GM19324 (cell line): ENCODE results near the gene EXOC3.
"Not testable (repeated sequence)": the region's sequence is repeated elsewhere in the genome, so short reads cannot be mapped to it uniquely, and the experiment has no call there.

Experiments
- ATAC-seq: cut with Tn5 transposase; IDR thresholded peaks from one replicate; pipeline ENCODE4 v1.9.1; 2021; ENCODE audit warnings: mild to moderate bottlenecking, moderate library complexity; ENCODE audit not compliant: unreplicated experiment, low FRiP score

The EXOC3 gene

DNA sequence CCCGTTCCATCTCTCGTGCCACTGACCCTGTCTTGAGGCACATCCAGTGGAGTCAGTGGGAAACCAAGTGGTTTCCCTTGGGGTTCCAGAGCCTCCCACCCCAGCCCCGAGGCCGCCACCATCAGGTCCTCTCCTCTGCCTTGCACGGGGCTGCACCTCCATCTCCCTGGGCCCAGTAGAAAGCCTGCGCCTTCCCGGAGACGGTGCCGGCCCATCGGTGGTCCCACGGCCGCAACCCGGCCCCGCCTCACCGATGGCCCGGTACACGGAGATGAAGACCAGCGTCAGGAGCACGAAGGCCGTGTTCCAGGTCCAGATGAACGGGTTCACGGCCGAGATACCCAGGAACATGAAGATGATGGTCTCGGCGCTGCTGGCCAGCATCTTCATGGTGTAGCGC is 40.0 kb downstream of the EXOC3 start:
- no peak for ATAC-seq

DNA sequence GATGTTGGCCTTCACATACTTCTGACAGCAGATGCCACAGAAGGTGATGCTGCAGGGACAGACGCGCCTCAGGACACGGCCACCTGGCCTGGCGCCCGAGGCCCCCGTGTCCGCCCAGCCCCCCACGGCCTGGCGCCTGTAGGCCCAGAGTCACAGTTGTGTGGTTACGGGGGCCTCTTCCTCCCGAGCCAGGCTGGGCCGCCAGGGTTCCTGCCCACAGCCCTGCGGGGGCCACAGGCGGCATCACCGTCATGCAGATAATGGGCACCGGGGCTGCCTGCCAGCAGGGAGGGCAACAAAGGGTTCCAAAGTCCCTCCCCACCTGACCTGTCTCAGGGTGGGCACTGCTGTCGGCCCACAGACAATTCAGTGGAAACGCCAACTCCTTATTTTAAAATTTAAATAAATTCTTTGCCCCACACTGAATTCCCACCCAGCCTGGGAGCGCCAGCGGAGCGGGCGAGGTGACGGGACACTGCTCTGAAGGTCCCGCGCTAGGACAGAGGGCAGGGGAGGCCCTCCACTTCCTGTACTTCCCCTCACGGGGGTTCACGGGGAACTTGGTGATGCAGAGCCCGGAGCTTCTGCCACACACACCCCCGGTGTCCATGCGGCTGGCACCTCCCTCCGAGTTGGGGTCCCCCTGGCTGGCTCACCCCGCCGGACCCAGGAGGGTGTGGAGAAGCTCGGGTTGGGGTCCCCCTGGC is 40.6 kb downstream of the EXOC3 start:
- ATAC-seq = no peak

DNA sequence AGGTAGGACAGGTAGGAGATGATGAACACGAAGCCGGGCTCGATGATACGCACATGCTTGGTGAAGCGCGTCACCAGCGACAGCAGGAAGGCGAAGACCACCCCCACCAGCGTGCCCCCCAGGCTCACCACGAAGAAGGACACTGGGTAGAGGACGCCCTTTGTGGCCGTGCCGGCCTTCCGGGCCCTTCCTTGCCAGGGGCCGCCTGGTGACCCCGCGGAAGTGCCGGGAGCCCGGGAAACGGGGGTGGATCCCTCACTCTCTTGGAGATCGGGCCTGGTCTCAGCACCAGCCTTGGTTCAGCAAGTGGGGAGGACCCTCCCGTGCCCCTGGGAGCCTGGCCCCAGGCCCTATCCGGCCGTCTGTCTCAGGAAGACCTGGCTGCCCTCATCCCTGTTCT is 41.6 kb downstream of the EXOC3 start:
- no peak for ATAC-seq

DNA sequence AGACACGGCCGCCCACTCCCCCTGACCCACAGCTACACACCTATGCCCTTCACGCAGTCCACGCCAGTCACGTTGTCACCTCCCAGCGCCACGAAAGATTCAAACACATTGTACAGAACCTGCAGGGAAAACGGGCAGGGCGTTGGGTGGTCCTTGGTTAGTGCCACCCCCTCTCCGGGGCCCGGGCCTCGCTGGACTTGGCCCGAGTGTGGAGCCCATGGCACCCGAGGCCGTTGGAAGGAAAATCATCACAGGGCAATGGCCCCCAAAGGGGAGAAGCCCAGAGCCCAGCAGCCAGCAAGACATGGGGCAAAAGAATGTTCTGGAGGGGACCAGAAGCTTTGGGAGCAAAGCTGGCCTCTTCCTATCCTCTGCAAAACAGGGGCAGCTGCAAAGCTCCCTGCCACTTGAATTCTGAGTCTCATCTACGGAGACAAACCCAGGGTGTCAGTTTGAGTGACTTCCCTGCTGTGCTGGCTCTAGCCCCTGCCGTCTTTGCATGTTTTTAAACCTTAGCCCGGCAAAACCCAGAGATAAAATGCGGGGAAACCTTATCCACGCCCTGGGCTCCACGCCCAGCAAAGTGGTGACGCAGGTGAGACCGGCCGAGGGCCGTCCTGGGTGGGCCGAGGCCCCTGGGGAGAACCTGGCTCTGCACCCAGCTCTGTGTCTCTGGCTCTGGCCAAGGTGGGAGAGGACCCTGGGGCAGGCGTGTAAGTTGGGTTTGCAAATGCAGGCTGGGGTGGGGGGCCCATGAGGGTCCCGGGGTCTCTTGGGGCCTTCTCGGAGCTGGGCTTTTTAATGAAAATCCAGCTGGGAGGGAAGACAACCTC is 42.4 kb downstream of the EXOC3 start:
- no peak for ATAC-seq

DNA sequence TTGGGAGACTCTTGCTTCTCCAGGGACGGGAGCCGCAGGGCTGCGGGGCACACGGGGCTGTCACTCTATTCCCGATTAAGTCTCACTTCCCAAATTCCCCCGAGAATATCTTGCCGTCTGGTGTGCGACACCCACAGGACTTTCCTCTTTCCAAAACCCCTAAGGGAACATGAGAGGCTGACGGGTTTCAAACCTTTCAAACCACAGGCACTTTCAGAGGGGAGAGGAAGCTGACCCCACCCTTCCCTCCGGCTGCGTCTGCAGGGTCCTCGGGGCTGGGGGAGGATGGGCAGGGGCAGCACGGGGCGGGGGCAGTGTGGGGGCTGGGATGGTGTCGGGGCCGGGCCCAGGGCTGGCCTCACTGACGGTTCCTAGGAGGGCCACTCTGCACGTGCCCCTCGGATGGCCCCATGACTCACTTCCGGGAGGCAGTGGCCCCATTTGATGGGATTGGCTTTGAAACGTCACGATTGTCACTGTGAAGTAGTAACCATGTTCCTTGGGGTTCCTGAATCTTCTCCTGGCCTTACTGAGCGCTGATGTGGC is 43.0 kb downstream of the EXOC3 start:
- ATAC-seq = no peak

DNA sequence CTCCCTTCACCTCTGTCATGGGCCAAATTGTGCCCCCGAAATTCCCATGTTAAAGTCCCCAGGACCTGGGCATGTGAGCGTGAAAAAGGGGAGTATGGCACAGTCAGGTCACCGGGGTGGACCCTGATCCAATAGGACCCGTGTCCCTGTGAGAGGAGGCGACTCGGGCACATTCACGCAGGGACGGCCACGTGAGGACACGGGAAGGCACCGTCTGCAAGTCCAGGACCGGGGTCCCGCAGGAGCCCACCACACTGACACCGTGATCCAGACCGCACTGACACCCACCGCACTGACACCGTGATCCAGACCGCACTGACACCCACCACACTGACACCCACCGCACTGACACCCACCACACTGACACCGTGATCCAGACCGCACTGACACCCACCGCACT is 43.6 kb downstream of the EXOC3 start:
- ATAC-seq = not testable (repeated sequence)

DNA sequence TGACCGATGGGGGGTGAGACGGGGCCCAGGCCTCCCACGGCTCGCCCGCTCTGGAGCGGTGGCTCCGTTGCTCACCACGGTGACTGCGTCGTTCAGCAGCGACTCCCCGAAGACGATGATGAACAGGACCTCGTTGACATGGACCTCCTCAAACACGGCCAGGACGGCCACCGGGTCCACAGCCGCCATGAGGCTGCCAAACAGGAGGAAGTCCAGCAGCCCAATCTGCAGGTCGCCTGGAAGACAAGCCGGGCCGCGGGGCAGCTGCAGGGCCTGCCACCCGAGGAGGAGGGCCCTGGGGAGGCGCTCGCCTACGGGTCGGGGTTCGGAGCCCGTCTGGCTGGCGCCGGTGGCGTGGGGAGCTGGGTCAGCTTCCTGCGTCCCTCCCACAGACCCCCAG is 45.3 kb downstream of the EXOC3 start:
- ATAC-seq = no peak

DNA sequence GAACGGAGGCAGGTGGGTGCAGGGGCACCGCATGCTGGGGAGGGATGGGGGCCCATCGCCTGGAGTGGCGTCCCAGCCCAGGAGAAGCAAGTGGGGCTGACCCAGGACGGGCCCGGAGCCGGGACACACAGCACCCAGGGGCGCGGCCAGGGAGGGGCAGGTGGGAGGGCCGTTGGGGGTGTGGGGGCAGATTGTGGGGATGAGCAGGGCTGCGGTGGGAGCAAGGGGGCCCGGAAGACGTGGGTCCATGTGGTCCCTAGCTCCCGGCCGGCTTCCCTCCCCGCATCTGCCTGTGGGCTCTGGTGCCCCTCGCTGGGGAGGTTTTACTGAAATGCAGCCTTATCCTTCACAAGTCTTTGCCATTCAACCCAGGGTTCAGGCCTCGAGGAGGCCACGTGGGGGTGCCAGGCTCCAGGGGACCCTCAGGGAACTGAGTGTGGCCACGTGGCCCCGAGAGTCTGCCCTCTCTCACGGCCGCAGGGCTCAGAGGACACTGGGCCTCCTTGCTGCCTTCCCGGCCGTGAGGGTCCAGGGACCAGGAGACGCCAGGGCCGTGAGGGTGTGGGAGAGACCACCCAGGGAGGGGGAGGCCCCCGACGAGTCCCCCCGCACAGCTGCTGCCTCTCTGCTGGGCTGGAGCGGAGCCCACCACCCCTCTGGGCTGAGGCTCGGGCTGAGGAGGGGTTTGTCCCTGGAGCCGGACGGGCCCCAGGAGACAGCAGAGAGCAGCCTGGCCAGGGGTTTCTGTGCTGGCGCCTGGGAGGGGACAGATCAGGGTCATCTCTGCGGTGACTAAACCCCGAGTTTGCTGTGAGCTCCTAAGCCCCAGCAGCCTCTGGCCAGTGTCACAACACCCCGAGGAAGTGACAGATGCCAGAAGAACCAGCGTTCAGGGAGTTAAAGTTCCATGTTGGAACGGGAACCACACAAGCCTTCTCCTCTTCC is 46.0 kb downstream of the EXOC3 start:
- ATAC-seq = no peak

DNA sequence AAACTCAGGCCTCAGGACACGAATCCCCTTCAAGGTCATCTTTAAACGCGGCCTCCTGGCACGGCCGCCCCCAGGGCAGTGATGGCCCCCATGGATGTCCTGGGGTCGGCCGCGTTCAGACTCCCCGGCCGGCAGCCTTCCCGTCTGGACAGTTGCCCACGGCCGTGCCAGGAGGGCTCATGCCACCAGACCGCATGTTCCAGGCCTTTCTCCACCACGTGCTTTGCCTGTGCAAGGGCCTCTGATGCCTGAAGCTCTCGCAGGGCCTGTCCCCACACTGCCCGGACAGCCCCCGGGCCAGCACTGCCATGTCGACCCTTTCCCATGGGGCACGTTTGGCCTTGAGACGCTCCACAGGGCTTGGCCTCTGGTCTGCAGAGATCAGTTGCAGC is 46.7 kb downstream of the EXOC3 start:
- ATAC-seq = no peak

DNA sequence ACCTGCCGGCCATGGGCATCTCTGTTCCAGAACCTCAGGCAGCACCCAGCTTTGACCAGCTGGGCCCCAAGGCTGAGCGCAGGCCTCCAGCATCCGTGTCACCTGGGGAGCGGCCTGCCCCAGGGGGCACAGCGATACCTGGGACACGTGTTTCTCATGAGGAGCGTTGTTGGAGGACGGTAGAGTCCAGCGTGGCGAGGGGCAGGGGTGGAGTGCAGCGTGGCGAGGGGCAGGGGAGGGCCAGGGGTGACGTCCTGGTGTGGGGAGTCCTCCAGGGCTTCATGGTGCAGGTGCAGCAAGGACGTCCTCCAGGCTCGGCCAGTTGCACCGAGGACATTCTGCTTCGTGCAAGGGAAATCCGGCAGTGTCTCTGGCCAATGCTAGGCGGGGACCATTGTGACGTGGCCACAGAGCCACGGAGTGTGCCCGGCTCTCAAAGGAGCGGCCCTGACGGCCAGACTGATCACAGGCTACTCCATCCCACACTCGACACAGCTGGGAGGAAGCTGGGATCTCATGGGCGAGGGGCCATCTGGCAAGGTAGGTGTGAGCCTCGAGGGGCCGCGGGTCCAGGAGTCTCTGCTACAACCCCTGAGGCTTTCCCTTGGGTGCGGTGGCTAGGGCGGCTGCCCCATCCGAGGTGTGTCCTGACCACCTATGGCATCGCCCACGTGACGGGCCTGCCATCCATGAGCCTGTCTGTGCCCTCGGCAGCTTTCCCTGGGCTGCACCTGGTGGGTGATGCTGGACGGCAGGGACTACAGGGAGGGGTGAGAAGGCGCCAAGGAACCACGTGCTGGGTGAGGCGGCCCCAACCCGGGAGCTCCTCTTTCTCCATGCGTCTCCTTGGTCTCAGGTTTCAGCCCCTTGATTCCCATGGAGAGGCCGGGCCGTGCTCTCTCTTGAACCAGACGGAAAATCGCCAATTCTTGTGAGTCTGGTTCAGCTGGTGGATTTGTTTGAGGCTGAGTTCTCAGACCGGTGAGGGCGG is 47.4 kb downstream of the EXOC3 start:
- ATAC-seq = no peak

DNA sequence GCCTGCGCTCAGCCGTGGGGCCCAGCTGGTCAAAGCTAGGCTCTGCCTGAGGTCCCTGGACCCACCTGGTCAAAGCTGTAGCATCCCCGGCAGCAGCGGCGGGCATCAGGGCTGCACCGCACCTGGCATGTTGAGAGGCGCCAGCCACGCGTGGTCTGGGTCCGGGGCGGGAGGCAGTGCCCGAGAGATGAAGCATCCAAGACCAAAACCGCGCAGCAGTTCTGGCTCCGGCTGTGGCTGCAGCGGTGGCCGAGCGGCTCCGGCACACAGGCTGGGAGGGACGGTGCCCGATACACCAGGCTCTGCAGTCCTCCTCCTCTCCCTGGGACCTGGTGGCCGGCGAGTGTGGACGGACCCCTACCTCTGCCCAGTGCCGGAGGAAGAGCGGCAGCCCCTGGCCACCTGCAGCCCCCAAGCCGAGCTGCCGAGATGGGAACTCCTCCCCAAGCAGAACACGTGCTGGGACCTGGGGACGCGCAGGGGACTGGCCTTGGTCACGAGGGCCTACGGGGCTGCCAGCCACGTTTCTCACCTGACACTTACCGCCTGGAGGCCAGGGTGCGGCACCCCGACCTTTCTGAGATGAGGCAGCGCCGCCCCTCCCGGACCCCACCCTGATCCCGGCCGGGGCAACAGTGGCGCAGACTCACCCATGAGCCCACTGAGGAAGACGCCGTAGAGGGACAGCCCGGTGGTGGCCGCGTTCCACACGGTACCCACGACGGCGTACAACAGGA is 48.3 kb downstream of the EXOC3 start:
- ATAC-seq = no peak

DNA sequence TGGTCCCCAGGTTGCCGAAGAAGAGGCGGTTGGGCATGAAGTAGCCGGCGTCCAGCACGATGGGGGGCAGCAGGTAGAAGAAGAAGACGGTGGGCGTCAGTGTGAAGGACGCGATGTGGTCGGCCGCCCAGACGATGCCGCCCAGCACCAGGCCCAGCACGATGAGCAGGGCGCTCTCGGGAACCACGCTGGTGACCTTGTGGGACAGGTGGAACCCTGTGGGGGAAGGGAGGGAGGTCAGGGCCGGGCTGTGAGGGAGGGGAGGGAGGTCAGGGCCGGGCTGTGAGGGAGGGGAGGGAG is 48.8 kb downstream of the EXOC3 start:
- no peak for ATAC-seq

DNA sequence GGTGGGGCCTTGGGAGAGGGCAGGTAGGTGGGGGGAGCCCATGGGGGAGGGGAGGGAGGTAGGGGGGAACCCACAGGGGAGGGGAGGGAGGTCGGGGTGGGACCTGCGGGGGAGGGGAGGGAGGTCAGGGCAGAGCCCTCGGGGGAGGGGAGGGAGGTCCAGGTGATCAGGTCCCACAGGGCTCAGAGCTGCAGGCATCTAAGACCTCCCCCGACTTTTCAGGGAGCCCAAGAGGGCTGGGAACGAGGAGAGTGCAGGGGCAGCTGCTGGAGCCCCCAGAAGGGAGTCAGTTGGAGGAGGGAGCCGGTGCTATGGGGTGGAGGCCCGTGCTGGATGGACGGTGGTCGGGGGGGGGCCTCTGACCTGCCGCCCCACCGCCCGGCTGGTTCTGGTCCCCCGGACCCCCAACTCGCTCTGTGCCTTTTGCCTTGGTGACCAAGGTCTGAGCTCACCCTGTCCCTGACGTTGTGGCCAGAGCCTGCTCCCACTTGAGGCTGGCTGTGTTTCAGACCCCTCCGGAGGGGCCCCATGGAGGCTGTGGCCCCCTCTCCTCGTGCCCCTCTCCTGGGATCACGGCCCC is 49.4 kb downstream of the EXOC3 start:
- ATAC-seq = no peak

DNA sequence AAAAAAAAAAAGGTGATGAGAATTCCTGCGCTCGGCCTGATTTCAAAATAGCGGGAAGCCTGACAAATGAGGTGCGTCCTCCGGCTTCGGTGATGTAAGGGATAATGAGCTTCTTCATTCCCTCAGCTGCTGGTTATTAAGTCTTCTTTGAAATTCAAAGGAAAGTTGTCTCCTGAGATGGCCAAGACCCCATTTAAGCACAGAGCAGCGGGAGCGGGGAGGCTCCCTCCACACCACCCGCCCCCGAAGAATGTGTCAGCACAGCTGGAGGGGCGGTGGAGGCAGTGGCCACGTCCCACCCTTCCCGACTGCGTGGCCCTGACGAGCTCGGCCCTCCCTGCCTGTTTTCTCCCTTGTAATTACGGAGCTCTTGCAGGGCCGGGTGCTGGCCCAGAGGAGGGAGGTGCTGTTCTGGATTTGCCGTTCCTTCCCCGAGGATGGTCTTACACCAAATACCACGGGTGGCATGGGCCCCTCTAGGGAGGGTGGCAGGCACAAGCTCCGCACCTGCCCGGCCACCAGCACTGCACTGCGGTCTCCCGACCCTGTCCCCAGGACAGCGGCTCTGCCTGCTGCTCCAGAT is 50.2 kb downstream of the EXOC3 start:
- no peak for ATAC-seq

DNA sequence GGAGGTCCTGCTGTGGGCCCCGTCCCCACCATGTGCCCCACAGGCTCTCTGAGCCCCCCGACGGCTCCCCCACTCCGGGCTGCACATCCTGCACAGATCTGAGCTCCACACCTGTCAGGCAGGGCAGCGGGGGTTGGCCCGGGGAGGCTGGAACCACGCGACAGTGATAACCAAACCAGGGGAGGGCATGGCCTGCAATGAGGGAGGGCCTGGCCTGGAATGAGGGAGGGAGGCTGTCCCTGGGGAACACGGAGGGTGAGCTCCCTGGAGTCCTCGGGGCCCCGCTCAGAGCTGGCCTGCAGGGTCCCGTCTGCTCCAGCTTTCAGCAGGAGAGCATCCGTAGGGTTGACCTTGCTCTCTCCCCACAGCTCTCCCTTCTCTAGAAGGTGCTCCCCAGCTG is 50.8 kb downstream of the EXOC3 start:
- ATAC-seq = no peak

DNA sequence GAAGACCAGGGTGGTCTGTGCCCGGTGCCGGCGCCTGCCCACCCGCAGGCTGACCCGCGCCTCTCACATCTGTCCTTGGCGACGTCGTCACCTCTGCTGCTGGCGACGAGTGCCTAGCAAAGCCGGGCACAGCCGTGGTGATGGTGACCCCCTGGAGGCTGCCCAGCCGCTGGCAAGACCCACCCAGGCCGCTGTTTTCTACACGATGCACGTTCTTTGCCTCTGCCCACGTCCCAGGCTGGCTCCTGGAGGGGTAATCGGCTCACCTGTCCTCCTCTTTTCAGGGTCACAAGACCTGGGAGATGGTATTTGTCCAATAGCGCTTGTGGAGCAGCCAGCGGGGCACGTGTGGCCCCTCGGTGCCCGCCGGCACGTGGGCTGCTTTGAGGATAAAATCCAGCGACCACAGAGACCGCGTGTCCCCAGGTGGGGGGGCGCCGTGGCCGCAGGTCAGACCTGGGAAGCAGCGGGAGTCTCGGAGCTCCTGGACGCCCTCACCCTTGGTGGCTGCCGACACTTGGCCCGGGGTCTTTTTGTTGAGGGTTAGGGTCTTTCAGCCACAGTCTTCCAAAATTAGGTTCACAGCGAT is 51.8 kb downstream of the EXOC3 start:
- no peak for ATAC-seq

DNA sequence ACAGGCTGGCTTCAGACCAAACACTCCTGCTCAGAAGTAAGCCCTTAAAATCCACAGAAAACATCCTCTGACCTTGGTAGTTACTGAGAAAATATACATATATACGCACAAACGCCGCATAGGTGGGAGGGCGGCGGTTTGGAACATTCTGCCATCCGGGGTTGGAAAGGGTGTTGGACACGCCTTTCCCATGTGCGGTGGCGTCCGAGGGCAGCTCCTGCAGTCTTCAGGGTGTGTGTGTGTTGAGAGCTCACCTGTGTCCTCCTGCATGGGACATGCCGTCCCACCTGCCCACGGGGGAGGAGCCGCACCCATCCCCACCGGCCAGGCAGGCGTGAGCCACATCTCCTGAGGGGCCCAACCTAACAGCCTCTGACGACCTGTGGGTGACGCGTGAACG is 53.1 kb downstream of the EXOC3 start:
- no peak for ATAC-seq

DNA sequence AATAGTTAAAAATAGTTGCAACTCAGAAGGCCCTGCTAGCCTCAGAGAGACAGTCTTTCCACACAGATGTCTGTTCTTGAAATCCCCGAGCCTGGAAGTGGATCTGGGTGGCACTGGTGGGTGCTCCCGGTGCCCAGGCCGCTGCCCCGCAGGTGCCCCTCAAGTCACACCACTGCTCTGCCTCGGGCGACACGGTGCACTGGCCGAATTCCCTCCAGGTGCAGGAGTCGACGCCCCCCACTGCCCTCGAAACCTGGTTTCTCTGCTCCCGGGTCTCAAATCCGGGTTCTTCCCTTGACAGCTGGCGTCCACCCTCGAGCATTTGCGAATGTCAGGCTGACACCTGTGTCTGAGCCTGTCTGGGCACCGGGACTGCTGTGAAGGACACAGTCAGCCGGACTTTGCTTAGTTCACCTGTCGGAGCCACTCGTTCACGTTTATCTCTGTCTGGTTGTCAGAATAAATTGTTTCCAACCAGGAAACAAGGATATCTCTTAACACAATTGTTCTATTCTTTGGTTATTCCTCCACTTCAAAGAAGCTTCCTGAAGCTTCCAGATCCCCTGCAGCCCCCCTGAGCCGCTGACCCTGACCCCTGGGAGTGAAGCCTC is 54.2 kb downstream of the EXOC3 start:
- ATAC-seq = no peak
